SKM-1 treated with dmso at 0.1 percent for 144 hours (cell line): ENCODE data around the gene PNMT.

Experiments used
- DNase-seq: peaks from one replicate; lab custom pipeline; 2025; ENCODE audit not compliant: unreplicated experiment; lab: John Stamatoyannopoulos, UW

Gene PNMT

GRCh38 chr17:39633570-39634183 is 34.6 kb upstream of the PNMT start:
- DNase-seq, result no peak

- DNase-seq, result peak; percentile 64
These were observed 33.8 kb upstream of the PNMT start for GRCh38 chr17:39634384-39634871.

GRCh38 chr17:39635614-39636176 is 32.6 kb upstream of the PNMT start:
- no peak for DNase-seq

- no peak for DNase-seq
These were observed 31.7 kb upstream of the PNMT start for GRCh38 chr17:39636587-39636926.

- DNase-seq, result peak; percentile 79
These were observed 31.1 kb upstream of the PNMT start, which contains the start of gene STARD3 for GRCh38 chr17:39636927-39637736. TSS of gene STARD3 (plus strand) at chr17:39637144. CDS start at chr17:39653532, 16,388 bp downstream.

- DNase-seq, result no peak
These were observed 29.9 kb upstream of the PNMT start for GRCh38 chr17:39638317-39638716.

- DNase-seq, result no peak
These were observed 29.2 kb upstream of the PNMT start for GRCh38 chr17:39639043-39639442.

GRCh38 chr17:39639566-39640458 is 28.4 kb upstream of the PNMT start:
- no peak for DNase-seq

GRCh38 chr17:39640591-39641031 is 27.6 kb upstream of the PNMT start:
- no peak for DNase-seq

GRCh38 chr17:39641097-39641496 is 27.2 kb upstream of the PNMT start:
- no peak for DNase-seq

GRCh38 chr17:39641883-39642282 is 26.4 kb upstream of the PNMT start:
- DNase-seq, result no peak

- no peak for DNase-seq
These were observed 25.8 kb upstream of the PNMT start for GRCh38 chr17:39642291-39643074.

- no peak for DNase-seq
These were observed 25.0 kb upstream of the PNMT start for GRCh38 chr17:39643271-39643670.

- no peak for DNase-seq
These were observed 21.0 kb upstream of the PNMT start for GRCh38 chr17:39647256-39647655.

GRCh38 chr17:39648616-39649366 is 19.5 kb upstream of the PNMT start:
- no peak for DNase-seq

GRCh38 chr17:39650121-39650579 is 18.1 kb upstream of the PNMT start:
- DNase-seq, result no peak

GRCh38 chr17:39651923-39652586 is 16.2 kb upstream of the PNMT start:
- DNase-seq, result no peak

- no peak for DNase-seq
These were observed 15.5 kb upstream of the PNMT start for GRCh38 chr17:39652587-39653315.
